ENCODE data around the gene PTH1R. TPM values are rescaled to one million over a fixed set of nuclear protein-coding genes. Genes with fewer than 3 reads are reported as not detected.

PTH1R gene
- total RNA-seq, 4 donors from 2014 or later: 1.8 to 5.4 (median 2.5) TPM

- H3K4me3 ChIP-seq (ENCODE audit: low read depth, poor library complexity, severe bottlenecking): no peak overlapping the region
- DNase-seq (ENCODE audit: low spot score in 2 of 2): peak; percentile 68 to 97
- TF ChIP-seq CTCF (IDR thresholded peaks at IDR 0.05): no peak
- no peak for TF ChIP-seq POLR2A (IDR thresholded peaks at IDR 0.05)
- WGBS, 2 donors: 10 to 25% methylated on average over 12 to 15 of the region's 15 CpGs
- intact Hi-C loops (cut with DNase I; ENCODE audit: low total_unique reads): no loop called here
These were observed 10.0 kb upstream of the PTH1R start for GRCh38 chr3:46867550-46867898.

- no peak overlapping the region for H3K4me3 ChIP-seq (ENCODE audit: low read depth, poor library complexity, severe bottlenecking)
- no peak for TF ChIP-seq POLR2A (IDR thresholded peaks at IDR 0.05)
- TF ChIP-seq CTCF (IDR thresholded peaks at IDR 0.05): no peak
- intact Hi-C loops (cut with DNase I; ENCODE audit: low total_unique reads): no loop called here
- DNase-seq (ENCODE audit: low spot score in 2 of 2): no peak
- 69 to 83% methylated on average over 6 to 8 of the region's 8 CpGs for WGBS, 2 donors
These were observed 9.2 kb upstream of the PTH1R start for GRCh38 chr3:46868287-46868686.

GRCh38 chr3:46868948-46869347 is 8.6 kb upstream of the PTH1R start:
- intact Hi-C loops (cut with DNase I; ENCODE audit: low total_unique reads): no loop called here
- 78 to 83% methylated on average over 6 to 7 of the region's 7 CpGs for WGBS, 2 donors
- no peak for TF ChIP-seq CTCF (IDR thresholded peaks at IDR 0.05)
- no peak for TF ChIP-seq POLR2A (IDR thresholded peaks at IDR 0.05)

GRCh38 chr3:46869440-46869839 is 8.1 kb upstream of the PTH1R start:
- no peak for TF ChIP-seq POLR2A (IDR thresholded peaks at IDR 0.05)
- TF ChIP-seq CTCF (IDR thresholded peaks at IDR 0.05): no peak
- no peak overlapping the region for H3K4me3 ChIP-seq (ENCODE audit: low read depth, poor library complexity, severe bottlenecking)
- no peak for DNase-seq (ENCODE audit: low spot score in 2 of 2)
- intact Hi-C loops (cut with DNase I; ENCODE audit: low total_unique reads): no loop called here
- WGBS, 2 donors: 64 to 70% methylated on average over 10 of the region's 10 CpGs

More at GRCh38 chr3:46868948-46869347, 8.6 kb upstream of the PTH1R start:
- no peak for DNase-seq (ENCODE audit: low spot score in 2 of 2)
- no peak overlapping the region for H3K4me3 ChIP-seq (ENCODE audit: low read depth, poor library complexity, severe bottlenecking)

- intact Hi-C loops (cut with DNase I; ENCODE audit: low total_unique reads): no loop called here
- no peak for DNase-seq (ENCODE audit: low spot score in 2 of 2)
- WGBS, 2 donors: 87 to 95% methylated on average over 5 of the region's 5 CpGs
- TF ChIP-seq CTCF (IDR thresholded peaks at IDR 0.05) (no peak), POLR2A (IDR thresholded peaks at IDR 0.05) (no peak)
- no peak overlapping the region for H3K4me3 ChIP-seq (ENCODE audit: low read depth, poor library complexity, severe bottlenecking)
These were observed 6.9 kb upstream of the PTH1R start for GRCh38 chr3:46870651-46871050.

- DNase-seq (ENCODE audit: low spot score in 2 of 2): no peak
- intact Hi-C loops (cut with DNase I; ENCODE audit: low total_unique reads): no loop called here
- no peak for TF ChIP-seq CTCF (IDR thresholded peaks at IDR 0.05)
- no peak for TF ChIP-seq POLR2A (IDR thresholded peaks at IDR 0.05)
- no peak overlapping the region for H3K4me3 ChIP-seq (ENCODE audit: low read depth, poor library complexity, severe bottlenecking)
- 55 to 75% methylated on average over 10 of the region's 10 CpGs for WGBS, 2 donors
These were observed 6.3 kb upstream of the PTH1R start for GRCh38 chr3:46871222-46871621.
